Ovary (tissue), 9 donors: ENCODE data around the gene PTX4. TPM values are rescaled to one million over a fixed set of nuclear protein-coding genes. Genes with fewer than 3 reads are reported as not detected.

Source experiments
- DNase-seq, 5 donors: peaks; one replicate each; pipeline ENCODE4 v3.0.0-alpha.2; 2019 to 2020
- H3K27ac ChIP-seq, 2 donors: fragments of 200-600 bp; one replicate each; pipeline versions ENCODE4 v1.5.1 to v1.8.0; 2019 to 2022
- H3K27me3 ChIP-seq: fragments of 200-600 bp; one replicate; pipeline ENCODE4 v1.8.0; 2022
- H3K36me3 ChIP-seq: fragments of 200-600 bp; sonication (generic); one replicate; pipeline ENCODE4 v1.5.1; 2019
- H3K4me1 ChIP-seq: one replicate; pipeline ENCODE4 v1.8.1; 2013; ENCODE audit warnings: mild to moderate bottlenecking, moderate library complexity; ENCODE audit not compliant: insufficient read depth
- H3K4me3 ChIP-seq: fragments of 200-600 bp; sonication (generic); one replicate; pipeline ENCODE4 v1.5.1; 2017
- H3K9me3 ChIP-seq, 2 donors: fragments of 200-600 bp in 1 of 2; sonication (generic) in 1 of 2; one replicate each; pipeline versions ENCODE4 v1.5.1 to v1.8.1; 2013 to 2019; ENCODE audit warnings: mild to moderate bottlenecking in 1 of 2, moderate library complexity in 1 of 2
- CTCF ChIP-seq, 3 donors: fragments of 450-650 bp in 2 of 3; fragments of 200-600 bp in 1 of 3; IDR thresholded peaks; one replicate each; pipeline versions ENCODE4 v1.5.1 to v1.8.0; 2016 to 2022; ENCODE audit warnings: antibody characterized with exemption in 3 of 3, mild to moderate bottlenecking in 1 of 3
- EP300 ChIP-seq: sonication (generic); formaldehyde crosslinking; IDR thresholded peaks from one replicate; pipeline ENCODE4 v1.6.1; 2017; ENCODE audit warnings: antibody characterized with exemption
- POLR2A ChIP-seq: fragments of 450-650 bp; IDR thresholded peaks from one replicate; pipeline ENCODE4 v1.6.1; 2017; ENCODE audit warnings: antibody characterized with exemption, mild to moderate bottlenecking, moderate library complexity
- WGBS, 3 donors: extraction: QIAGEN DNeasy Blood & Tissue Kit in 1 of 3; methylation state at CpG; one replicate each; pipeline versions ENCODE4 v1.1.5 to v1.1.7; 2013 to 2017; 5-methylcytosine and 5-hydroxymethylcytosine counted together
- intact Hi-C, 4 donors: fragments of 100-400 bp; cut with DNase I; formaldehyde crosslinking; loops; one replicate each; pipeline versions ENCODE4 v1.11.0 to v1.15.1; 2022 to 2023
- polyA plus RNA-seq, 2 donors: library from polyadenylated mRNA; stranded (reverse); fragments of 200-250 nt in 1 of 2; fragments of 350-450 nt in 1 of 2; fragmentation: Illumina TruSeq in 1 of 2; extraction: RNeasy Lipid Tissue Mini Kit (QIAGEN cat#74804) in 1 of 2; gene quantifications; one replicate each; pipeline ENCODE4 v1.2.3, GENCODE V29; 2013 to 2014
- total RNA-seq, 7 donors: library from RNA; depleted of rRNA in 2 of 7; stranded (reverse); fragments of >200 nt in 2 of 7; fragmentation: NEBNext Ultra II Directional in 3 of 7; extraction: Animal tissue kit (Norgen Biotek cat#: 25700) in 3 of 7; gene quantifications; one replicate each; pipeline versions ENCODE4 v1.1.0 to v1.2.4, GENCODE V29; 2016 to 2023
- donor health status: DM: no; HTN: no; CAD: no; lungs with moderate emphysema.
- donor health status: DM: no; HTN: no; CAD: no.
- donor health status: Bipolar disorder and iron deficiency.
- donor health status: DM: yes; HTN: yes; CAD: no.
- donor health status: DM: no; HTN: no; CAD: no.
- donor health status: DM: yes; HTN: yes; CAD: no.

The PTX4 gene
- total and polyA plus RNA-seq, 9 donors, result 0.05 to 0.40 (median 0.15) TPM; not detected in 6

GRCh38 chr16:1532081-1532760 is 43.5 kb upstream of the PTX4 start:
- Histone ChIP-seq H3K36me3 (no peaks in the 10 kb centered on the region), H3K9me3 (no peaks in the 10 kb centered on the region), H3K27ac (peak overlapping the region; percentile 52 to 85), H3K4me1 (peaks cover 25% of the 10 kb centered on the region), H3K27me3 (no peaks in the 10 kb centered on the region), H3K4me3 (no peak overlapping the region)
- TF ChIP-seq CTCF (IDR thresholded peaks at IDR 0.05) (no peak), EP300 (no peak), POLR2A (no peak)
- intact Hi-C loops, result loop anchor here in 1 of 4 donors (5.0 kb wide), 1 partner anchor 715 kb away; no protein-coding TSS in a partner anchor
- DNase-seq, result peak in 4 of 5 donors; percentile 57 to 74 (median 64)
- 46 to 61% (median 48%) methylated on average over 28 of the region's 28 CpGs for WGBS, 3 donors

DNA sequence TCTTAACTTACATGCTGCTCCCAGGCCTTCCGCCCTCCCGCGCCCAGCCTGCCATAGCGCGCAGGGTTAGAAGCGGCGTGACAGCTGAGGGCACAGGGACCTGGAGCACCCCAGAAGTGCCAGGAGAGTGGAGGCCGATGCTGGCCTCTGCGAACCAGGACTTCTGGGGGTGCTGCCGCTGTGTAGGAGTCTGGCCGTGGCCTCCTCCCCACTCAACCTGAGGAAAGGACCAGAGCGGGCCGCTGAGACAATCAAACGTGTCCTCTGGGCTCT is 42.8 kb upstream of the PTX4 start:
- H3K4me3 ChIP-seq, result no peak overlapping the region
- no peaks in the 10 kb centered on the region for H3K27me3 ChIP-seq
- H3K36me3 ChIP-seq, result no peaks in the 10 kb centered on the region
- H3K4me1 ChIP-seq, result peaks cover 25% of the 10 kb centered on the region
- intact Hi-C loops, result loop anchor here in 1 of 4 donors (5.0 kb wide), 1 partner anchor 714 kb away; no protein-coding TSS in a partner anchor
- peak overlapping the region; percentile 52 to 85 for H3K27ac ChIP-seq
- WGBS, 3 donors, result 80 to 94% (median 87%) methylated on average over 14 of the region's 14 CpGs
- no peak for DNase-seq
- no peak for TF ChIP-seq EP300
- TF ChIP-seq CTCF (IDR thresholded peaks at IDR 0.05), result no peak
- no peak for TF ChIP-seq POLR2A
- no peaks in the 10 kb centered on the region for H3K9me3 ChIP-seq

- TF ChIP-seq CTCF (IDR thresholded peaks at IDR 0.05) (no peak), EP300 (no peak), POLR2A (no peak)
- WGBS, 3 donors, result 41 to 67% (median 60%) methylated on average over 33 to 35 of the region's 35 CpGs
- intact Hi-C loops, result loop anchor here in 1 of 4 donors (5.0 kb wide), 1 partner anchor 714 kb away; no protein-coding TSS in a partner anchor
- Histone ChIP-seq H3K4me3 (peak overlapping the region; percentile 1), H3K4me1 (peaks cover 23% of the 10 kb centered on the region), H3K9me3 (no peaks in the 10 kb centered on the region), H3K27ac (peak overlapping the region; percentile 52 to 85), H3K27me3 (no peaks in the 10 kb centered on the region), H3K36me3 (no peaks in the 10 kb centered on the region)
- DNase-seq, result no peak
Measured at GRCh38 chr16:1530883-1531637, 42.3 kb upstream of the PTX4 start.

DNA sequence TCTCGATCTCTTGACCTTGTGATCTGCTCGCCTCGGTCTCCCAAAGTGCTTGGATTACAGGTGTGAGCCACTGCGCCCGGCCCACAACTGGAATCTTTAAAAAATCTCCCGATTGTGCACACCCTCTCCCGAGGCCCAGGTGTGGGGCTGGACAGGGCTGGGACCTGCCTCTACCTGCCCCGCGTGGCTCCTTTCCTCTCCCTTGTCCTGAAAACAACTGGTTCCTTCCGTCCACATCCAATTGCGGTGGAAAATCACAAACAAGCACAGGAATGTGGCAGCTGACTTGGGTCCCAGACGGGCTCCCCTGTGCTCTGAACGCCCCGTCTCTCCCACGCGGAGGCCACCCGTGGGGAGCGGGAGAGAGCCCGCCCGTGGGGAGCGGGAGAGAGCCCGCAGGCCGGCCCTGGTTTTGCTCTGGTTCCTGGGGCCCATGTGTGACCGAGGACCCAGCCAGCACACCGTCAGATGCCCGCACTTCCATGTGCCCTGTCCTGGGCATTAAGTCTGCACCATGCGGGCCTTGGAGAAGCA is 41.7 kb upstream of the PTX4 start:
- H3K9me3 ChIP-seq, result no peaks in the 10 kb centered on the region
- WGBS, 3 donors, result 85 to 93% (median 90%) methylated on average over 27 of the region's 27 CpGs
- no peaks in the 10 kb centered on the region for H3K27me3 ChIP-seq
- no peak for DNase-seq
- peak overlapping the region; percentile 1 for H3K4me3 ChIP-seq
- no peaks in the 10 kb centered on the region for H3K36me3 ChIP-seq
- peaks cover 20% of the 10 kb centered on the region for H3K4me1 ChIP-seq
- TF ChIP-seq POLR2A (no peak), EP300 (no peak), CTCF (IDR thresholded peaks at IDR 0.05) (no peak)
- H3K27ac ChIP-seq, result peak overlapping the region; percentile 31 to 36
- intact Hi-C loops, result loop anchor here in 1 of 4 donors (5.0 kb wide), 1 partner anchor 713 kb away; no protein-coding TSS in a partner anchor
